Measurements from ENCODE around the gene RBM47.

RBM47 gene

GRCh38 chr4:40629401-40630334 is at the start of gene RBM47:
Gene RBM47 (minus strand): TSS chr4:40629864. CDS start chr4:40438893, 190,971 bp downstream.
- peak; percentile 91 to 95 (median 92) for DNase-seq

GRCh38 chr4:40678421-40678820 is 48.8 kb upstream of the RBM47 start:
- DNase-seq, result no peak

DNA sequence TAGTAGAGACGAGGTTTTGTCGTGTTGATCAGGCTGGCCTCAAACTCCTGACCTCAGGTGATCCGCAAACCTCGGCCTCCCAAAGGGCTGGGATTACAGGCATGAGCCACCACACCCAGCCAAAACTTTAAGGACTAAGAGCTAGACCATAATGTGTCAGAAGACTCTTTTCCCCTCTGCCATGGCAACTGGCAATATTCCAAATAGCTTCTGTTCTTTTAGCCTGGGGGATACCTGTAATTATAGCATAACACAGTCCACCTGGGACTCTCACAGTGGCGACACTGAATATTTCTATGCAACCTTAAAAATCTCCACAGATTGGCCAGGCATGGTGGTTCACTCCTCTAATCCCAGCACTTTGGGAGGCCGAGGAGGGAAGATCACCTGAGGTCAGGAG is 45.5 kb upstream of the RBM47 start:
- no peak for DNase-seq

GRCh38 chr4:40672528-40673522 is 43.2 kb upstream of the RBM47 start:
- DNase-seq, result peak; percentile 74 to 93 (median 90)

DNA sequence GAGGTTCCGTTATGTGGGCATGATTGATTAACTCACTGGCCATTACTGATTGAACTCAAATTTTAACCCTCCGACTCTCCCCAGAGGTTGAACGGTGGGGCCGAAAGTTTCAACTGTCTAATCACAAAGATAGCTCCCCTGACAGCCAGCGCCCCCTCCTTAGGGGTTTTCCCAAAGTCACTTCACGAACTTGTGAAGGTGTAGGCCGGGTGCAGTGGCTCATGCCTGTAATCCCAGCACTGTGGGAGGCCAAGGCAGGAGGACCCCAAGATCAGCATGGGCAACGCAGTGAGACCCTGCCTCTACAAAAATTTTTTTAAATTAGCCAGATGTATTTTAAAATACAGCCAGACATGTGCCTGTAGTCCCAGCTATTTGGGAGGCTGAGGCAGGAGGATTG is 39.8 kb upstream of the RBM47 start:
- no peak for DNase-seq

- no peak for DNase-seq
These were observed 36.2 kb upstream of the RBM47 start for GRCh38 chr4:40665842-40666241.

GRCh38 chr4:40662962-40663604 is 33.4 kb upstream of the RBM47 start:
- DNase-seq, result peak; percentile 65 to 81 (median 74)

DNA sequence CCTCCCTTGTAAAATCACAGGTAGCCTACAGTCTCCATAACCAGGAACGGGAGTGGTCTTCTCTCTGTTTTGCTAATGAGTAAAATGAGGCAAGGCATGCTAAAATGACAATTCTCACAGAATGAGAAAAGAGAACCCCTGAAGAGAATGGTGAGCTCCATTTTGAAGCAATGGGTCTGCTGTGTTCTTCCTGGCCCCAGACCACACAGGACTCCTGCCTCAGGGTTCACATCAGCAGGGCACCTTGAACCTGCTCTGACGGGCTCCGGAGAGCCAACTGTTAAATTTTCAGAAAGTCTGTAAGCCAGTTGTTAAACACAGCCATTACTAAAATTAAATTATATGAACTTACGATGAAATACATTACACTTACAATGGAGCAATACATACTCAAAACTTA is 32.1 kb upstream of the RBM47 start:
- DNase-seq, result no peak

GRCh38 chr4:40656201-40656863 is 26.7 kb upstream of the RBM47 start:
- peak in 2 of 3 donors; percentile 26 for DNase-seq

DNA sequence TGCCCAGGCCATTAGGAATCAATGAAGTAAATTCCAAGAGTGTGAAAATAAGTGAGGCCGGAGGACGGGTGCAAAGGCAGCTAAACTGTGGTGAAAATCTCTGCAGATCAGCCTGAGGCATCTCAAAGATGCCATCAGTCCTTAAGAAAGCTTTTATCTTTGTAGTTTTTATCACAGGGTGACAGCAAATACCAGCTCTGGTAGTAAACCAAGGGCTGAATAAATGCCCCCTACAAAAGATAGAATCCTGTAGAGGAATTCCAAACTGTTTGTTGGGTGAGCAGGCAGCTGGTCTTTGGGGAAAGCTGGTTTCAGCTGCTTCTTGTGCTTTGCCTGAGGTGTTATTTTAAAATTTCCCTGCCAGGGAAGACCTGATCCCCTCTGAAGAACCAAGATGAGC is 21.6 kb upstream of the RBM47 start:
- no peak for DNase-seq

GRCh38 chr4:40649321-40649720 is 19.7 kb upstream of the RBM47 start:
- peak; percentile 74 to 81 (median 81) for DNase-seq

DNA sequence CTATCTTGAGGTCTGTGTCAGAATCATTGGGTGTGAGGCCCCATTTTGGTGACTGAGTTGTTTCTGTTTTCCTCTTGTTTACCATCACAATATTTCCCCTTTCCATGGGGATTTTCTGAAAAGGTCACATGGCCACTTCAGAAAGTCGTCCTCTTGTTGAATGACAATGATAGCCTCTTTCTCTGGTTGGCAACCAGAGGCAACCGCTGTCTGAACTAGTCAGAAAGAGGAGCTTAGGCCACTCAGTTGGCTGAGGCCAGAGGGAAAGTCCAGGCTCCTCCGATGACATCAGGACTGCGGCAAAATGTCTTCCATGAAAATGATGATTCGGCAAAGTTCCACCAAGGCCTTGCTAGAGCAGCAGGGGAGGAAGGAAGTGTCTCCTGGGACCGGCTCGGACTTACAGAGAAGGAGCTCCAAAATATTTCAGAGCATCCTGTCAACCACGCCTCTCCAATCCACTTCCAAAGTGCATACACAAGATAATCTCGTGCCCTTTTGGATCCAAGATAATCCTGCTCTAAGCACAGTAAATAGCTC is 19.1 kb upstream of the RBM47 start:
- DNase-seq, result peak; percentile 96 to 100 (median 98)

- DNase-seq, result no peak
These were observed 18.5 kb upstream of the RBM47 start for GRCh38 chr4:40648131-40648530.

DNA sequence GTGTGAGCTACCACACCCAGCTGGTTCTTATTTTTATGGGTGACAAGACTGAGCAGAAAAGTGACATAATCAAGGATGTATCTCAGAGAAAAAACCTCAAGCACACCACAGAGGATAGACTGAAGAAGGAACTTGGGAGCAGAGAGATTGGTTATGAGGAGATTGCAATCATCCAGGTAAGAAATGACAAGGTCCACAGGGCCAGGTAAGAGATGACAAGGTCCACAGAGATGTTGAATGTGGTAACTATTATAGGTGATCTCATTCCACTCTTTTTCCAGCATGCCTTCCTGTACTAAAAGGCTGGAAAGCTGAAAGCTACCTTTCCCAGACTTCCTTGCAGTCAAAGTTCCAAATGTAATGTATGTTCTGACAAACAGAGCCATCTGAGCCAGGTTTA is 15.9 kb upstream of the RBM47 start:
- DNase-seq, result no peak

- peak in 2 of 3 donors; percentile 31 to 52 for DNase-seq
These were observed 2.4 kb upstream of the RBM47 start for GRCh38 chr4:40632080-40632479.

- peak; percentile 84 to 90 (median 89) for DNase-seq
These were observed 814 bp upstream of the RBM47 start for GRCh38 chr4:40630335-40631021.

- DNase-seq, result peak in 2 of 3 donors; percentile 39 to 71
These were observed 776 bp downstream of the RBM47 start for GRCh38 chr4:40628888-40629287.

DNA sequence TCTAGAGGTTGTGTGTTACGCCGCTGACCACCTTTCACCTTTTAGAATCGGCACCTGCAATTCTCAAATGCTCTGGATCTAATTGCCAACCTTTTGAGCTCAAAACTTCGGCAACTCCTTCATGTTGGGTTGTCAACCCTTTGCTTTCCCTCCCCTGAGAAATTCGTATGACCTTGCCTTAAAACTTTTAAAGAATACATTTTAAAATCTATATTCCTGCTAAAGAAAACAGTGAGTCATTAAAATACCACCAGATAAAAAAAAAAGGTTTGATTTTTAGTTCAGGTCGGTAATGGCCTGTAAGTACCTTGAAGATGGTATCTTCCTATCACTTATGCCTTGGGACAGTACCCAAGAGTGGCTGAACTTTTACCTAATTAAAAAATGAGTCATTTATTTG is 1.3 kb downstream of the RBM47 start:
- DNase-seq, result peak in 1 of 3 donors; percentile 22

DNA sequence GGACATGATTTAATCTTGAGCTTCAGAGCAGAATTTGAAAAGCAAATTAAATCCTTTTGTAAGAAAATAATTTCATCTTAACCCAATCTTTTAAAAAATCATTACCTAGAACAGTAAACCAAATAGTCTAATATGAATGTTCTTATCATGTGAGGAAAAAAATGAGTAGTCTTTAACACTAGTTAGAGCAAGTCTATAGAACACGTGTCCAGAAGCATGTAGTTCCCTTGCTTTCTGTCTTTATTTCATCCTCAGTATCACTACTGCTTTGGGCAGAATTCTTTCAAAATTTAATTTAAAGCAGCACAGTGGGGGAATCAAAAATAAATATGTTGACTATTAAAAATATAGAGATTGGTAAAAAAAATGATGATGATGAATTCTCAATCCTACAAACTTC is 2.1 kb downstream of the RBM47 start:
- DNase-seq, result peak in 1 of 3 donors; percentile 28

DNA sequence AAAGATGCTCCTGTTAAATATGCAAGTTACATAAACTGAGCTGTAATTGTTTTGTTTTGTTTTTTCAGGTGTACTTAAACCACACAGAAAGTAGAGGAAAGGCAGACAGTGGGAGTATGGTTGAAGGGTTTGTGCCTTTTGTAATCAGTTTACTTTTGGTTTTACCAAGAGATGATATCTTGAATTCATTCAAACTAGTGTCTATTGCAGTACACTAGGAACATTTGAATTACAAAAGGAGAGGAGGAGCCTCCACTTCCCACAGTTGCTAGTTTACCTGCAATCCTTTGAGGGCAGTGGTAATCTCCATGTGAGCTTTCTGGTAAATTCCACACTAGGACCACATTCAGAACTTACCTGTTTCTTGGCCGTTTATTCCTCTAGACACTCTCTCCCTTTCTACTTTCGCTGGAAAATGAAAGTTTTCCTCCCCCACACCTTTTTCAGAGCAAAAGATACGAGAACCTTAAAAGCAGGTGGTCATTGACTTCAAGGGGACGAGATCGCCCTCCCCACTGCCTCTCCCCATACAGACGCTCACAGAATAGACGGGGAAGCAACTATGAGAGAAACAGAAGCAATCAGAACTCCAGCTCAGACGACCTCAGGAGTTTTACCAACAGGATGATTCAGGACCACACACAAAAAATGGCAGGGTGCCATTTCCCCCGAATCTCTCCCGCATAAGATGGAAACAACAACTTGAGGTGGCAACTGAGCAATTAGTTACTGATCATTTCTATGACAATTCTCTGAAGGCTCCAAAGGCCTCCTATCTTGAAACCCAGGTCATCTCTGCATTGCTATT is 3.3 kb downstream of the RBM47 start:
- peak; percentile 73 to 82 (median 76) for DNase-seq

Data from suppressor macrophage treated with lipopolysaccharide for 1 hour (primary cell).